ENCODE data around the gene PDZD8. TPM values are rescaled to one million over a fixed set of nuclear protein-coding genes. Genes with fewer than 3 reads are reported as not detected.
A peak's percentile ranks its signal among the peaks of the same experiment; 100 is the strongest.

PDZD8 gene
- total and polyA plus RNA-seq, 2 donors: 4.4 to 9.2 TPM

DNA sequence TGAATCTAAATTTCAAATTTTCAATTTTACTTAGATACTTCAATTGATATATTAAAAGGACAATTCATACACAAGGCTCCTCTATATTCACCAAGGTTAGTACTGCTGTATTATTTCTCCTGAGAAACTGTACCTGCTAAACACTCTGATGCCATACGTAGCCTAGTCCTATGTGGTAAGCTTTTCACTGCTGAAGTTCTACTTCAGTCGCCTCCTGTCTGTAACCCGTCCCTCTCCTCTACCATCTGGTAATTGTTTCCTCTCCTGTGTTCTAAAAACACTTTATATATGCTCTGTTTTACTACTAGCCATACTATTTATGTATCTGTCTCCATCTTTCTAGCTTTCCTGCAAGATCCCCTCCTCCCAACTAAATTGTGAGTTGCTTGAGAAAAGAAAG is 20.2 kb downstream of the PDZD8 start:
- H3K27ac ChIP-seq (ENCODE audit: low read depth in 1 of 2, low read length in 1 of 2): no peak overlapping the region
- H3K4me1 ChIP-seq (ENCODE audit: control insufficient read depth in 2 of 2, insufficient read depth in 2 of 2, low read length in 2 of 2): peaks cover 5% of the 10 kb centered on the region in 2 donors
- WGBS: 85% methylated on average over 3 of the region's 3 CpGs
- no peak for DNase-seq (ENCODE audit: low read depth in 6 of 9, low spot score in 9 of 9)
- H3K36me3 ChIP-seq (ENCODE audit: control insufficient read depth in 2 of 2, insufficient read depth in 2 of 2, low read length in 1 of 2): no peaks in the 10 kb centered on the region
- H3K4me3 ChIP-seq (ENCODE audit: low read length in 2 of 2): no peak overlapping the region
- H3K9me3 ChIP-seq (ENCODE audit: control insufficient read depth in 2 of 2, insufficient read depth in 1 of 2, low read length in 1 of 2): no peaks in the 10 kb centered on the region
- no peaks in the 10 kb centered on the region for H3K27me3 ChIP-seq (ENCODE audit: control insufficient read depth in 2 of 2, insufficient read depth in 1 of 2, low read length in 1 of 2)

DNA sequence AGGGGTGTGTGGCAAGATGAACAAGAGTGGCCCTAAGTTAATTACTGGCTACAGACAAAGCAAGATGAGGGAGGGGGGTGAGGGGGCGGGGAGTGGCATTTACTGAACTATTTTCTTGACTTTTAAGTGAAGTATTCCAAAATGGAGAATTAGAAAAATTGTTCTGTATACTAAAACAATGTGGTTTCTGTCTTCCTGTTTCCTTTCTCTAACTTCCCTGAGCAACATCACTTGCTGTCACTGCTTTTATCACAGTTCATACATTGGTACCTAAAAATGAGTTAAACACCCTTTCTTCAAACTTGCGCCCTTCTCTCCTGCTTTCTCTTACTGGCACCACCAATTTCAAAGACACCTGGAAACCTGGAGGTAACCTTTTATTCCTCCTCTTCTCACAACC is 21.6 kb downstream of the PDZD8 start:
- 56% methylated on average over 2 of the region's 2 CpGs for WGBS
- H3K36me3 ChIP-seq (ENCODE audit: control insufficient read depth in 2 of 2, insufficient read depth in 2 of 2, low read length in 1 of 2): no peaks in the 10 kb centered on the region
- DNase-seq (ENCODE audit: low read depth in 6 of 9, low spot score in 9 of 9): peak in 2 of 9 donors; percentile 14 to 46
- H3K9me3 ChIP-seq (ENCODE audit: control insufficient read depth in 2 of 2, insufficient read depth in 1 of 2, low read length in 1 of 2): no peaks in the 10 kb centered on the region
- no peak overlapping the region for H3K4me3 ChIP-seq (ENCODE audit: low read length in 2 of 2)
- peaks cover 5% of the 10 kb centered on the region in 2 donors for H3K4me1 ChIP-seq (ENCODE audit: control insufficient read depth in 2 of 2, insufficient read depth in 2 of 2, low read length in 2 of 2)
- H3K27me3 ChIP-seq (ENCODE audit: control insufficient read depth in 2 of 2, insufficient read depth in 1 of 2, low read length in 1 of 2): no peaks in the 10 kb centered on the region
- peak overlapping the region in 1 of 2 donors; percentile 49 for H3K27ac ChIP-seq (ENCODE audit: low read depth in 1 of 2, low read length in 1 of 2)

DNA sequence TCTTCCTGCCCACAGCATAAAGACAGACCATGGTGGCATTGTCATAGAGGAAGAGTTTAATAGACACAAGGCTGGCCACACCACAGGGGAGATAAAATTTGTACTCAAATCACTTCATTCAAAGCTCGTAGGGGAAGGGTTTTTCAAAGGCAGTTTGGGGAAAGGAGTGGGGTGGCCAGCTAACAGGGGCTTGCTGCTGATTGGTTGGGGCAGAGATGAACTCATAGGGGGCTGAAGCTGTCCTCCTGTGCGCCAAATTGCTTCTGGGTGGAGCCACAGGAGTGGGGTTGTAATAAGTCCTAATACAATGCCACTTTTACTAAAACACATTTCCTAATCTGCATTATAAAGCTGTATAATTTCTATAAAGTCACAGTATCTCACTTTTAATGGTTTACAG is 22.5 kb downstream of the PDZD8 start:
- DNase-seq (ENCODE audit: low read depth in 6 of 9, low spot score in 9 of 9): no peak
- WGBS: 98% methylated on average over 2 of the region's 2 CpGs
- H3K4me3 ChIP-seq (ENCODE audit: low read length in 2 of 2): no peak overlapping the region
- no peaks in the 10 kb centered on the region for H3K27me3 ChIP-seq (ENCODE audit: control insufficient read depth in 2 of 2, insufficient read depth in 1 of 2, low read length in 1 of 2)
- H3K27ac ChIP-seq (ENCODE audit: low read depth in 1 of 2, low read length in 1 of 2): no peak overlapping the region
- H3K9me3 ChIP-seq (ENCODE audit: control insufficient read depth in 2 of 2, insufficient read depth in 1 of 2, low read length in 1 of 2): no peaks in the 10 kb centered on the region
- no peaks in the 10 kb centered on the region for H3K36me3 ChIP-seq (ENCODE audit: control insufficient read depth in 2 of 2, insufficient read depth in 2 of 2, low read length in 1 of 2)
- peaks cover 5% of the 10 kb centered on the region in 2 donors for H3K4me1 ChIP-seq (ENCODE audit: control insufficient read depth in 2 of 2, insufficient read depth in 2 of 2, low read length in 2 of 2)

DNA sequence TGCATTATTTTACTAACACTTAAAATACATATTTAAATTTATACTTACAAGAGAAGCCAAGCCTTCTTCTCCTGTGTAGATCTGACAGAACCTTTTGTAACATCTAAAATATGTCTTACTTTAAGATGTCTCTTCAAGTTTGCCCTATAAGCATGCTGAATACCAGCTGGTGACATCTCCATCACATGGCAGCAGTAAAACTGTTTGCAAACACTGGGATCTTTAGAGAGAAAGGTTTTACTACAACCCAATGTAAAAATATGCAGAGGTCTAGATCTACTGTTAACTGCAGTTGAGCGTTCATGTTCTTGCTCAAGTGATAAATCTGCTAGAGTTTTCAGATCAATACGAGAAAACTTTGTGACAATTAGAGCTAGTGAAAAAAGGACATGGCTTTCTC is 23.2 kb downstream of the PDZD8 start:
- Histone ChIP-seq H3K4me1 (ENCODE audit: control insufficient read depth in 2 of 2, insufficient read depth in 2 of 2, low read length in 2 of 2) (peaks cover 5% of the 10 kb centered on the region in 2 donors), H3K27ac (ENCODE audit: low read depth in 1 of 2, low read length in 1 of 2) (no peak overlapping the region), H3K36me3 (ENCODE audit: control insufficient read depth in 2 of 2, insufficient read depth in 2 of 2, low read length in 1 of 2) (no peaks in the 10 kb centered on the region), H3K27me3 (ENCODE audit: control insufficient read depth in 2 of 2, insufficient read depth in 1 of 2, low read length in 1 of 2) (no peaks in the 10 kb centered on the region), H3K4me3 (ENCODE audit: low read length in 2 of 2) (no peak overlapping the region), H3K9me3 (ENCODE audit: control insufficient read depth in 2 of 2, insufficient read depth in 1 of 2, low read length in 1 of 2) (no peaks in the 10 kb centered on the region)
- 96% methylated on average over 2 of the region's 2 CpGs for WGBS
- peak in 1 of 9 donors; percentile 28 for DNase-seq (ENCODE audit: low read depth in 6 of 9, low spot score in 9 of 9)

DNA sequence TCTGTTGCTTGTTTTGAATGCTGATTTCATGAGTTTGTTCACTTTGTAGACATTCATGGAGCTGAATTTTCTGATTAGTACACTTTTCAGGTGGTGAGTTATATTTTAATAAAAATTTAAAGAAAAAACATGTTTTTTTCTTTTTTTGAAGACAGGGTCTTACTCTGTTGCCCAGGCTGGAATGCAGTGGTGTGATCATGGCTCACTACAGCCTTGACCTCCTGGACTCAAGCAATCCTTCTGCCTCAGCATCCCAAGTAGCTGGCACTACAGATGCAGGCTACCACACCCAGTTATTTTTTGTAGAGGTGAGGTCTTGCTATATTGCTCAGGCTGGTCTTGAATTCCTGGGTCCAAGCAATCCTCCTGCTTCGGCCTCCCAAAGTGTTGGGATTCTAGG is 23.7 kb downstream of the PDZD8 start:
- no peak overlapping the region for H3K27ac ChIP-seq (ENCODE audit: low read depth in 1 of 2, low read length in 1 of 2)
- H3K27me3 ChIP-seq (ENCODE audit: control insufficient read depth in 2 of 2, insufficient read depth in 1 of 2, low read length in 1 of 2): no peaks in the 10 kb centered on the region
- H3K9me3 ChIP-seq (ENCODE audit: control insufficient read depth in 2 of 2, insufficient read depth in 1 of 2, low read length in 1 of 2): no peaks in the 10 kb centered on the region
- H3K4me1 ChIP-seq (ENCODE audit: control insufficient read depth in 2 of 2, insufficient read depth in 2 of 2, low read length in 2 of 2): peaks cover 5% of the 10 kb centered on the region in 2 donors
- H3K36me3 ChIP-seq (ENCODE audit: control insufficient read depth in 2 of 2, insufficient read depth in 2 of 2, low read length in 1 of 2): no peaks in the 10 kb centered on the region
- WGBS: 97% methylated on average over 1 of the region's 1 CpG
- DNase-seq (ENCODE audit: low read depth in 6 of 9, low spot score in 9 of 9): no peak
- H3K4me3 ChIP-seq (ENCODE audit: low read length in 2 of 2): no peak overlapping the region

- Histone ChIP-seq H3K4me1 (ENCODE audit: control insufficient read depth in 2 of 2, insufficient read depth in 2 of 2, low read length in 2 of 2) (peaks cover 5% of the 10 kb centered on the region in 2 donors), H3K9me3 (ENCODE audit: control insufficient read depth in 2 of 2, insufficient read depth in 1 of 2, low read length in 1 of 2) (no peaks in the 10 kb centered on the region), H3K27me3 (ENCODE audit: control insufficient read depth in 2 of 2, insufficient read depth in 1 of 2, low read length in 1 of 2) (no peaks in the 10 kb centered on the region), H3K36me3 (ENCODE audit: control insufficient read depth in 2 of 2, insufficient read depth in 2 of 2, low read length in 1 of 2) (no peaks in the 10 kb centered on the region), H3K4me3 (ENCODE audit: low read length in 2 of 2) (no peak overlapping the region), H3K27ac (ENCODE audit: low read depth in 1 of 2, low read length in 1 of 2) (no peak overlapping the region)
- no peak for DNase-seq (ENCODE audit: low read depth in 6 of 9, low spot score in 9 of 9)
- WGBS: 93% methylated on average over 3 of the region's 3 CpGs
Observed at GRCh38 chr10:117350909-117351308, 24.3 kb downstream of the PDZD8 start.

DNA sequence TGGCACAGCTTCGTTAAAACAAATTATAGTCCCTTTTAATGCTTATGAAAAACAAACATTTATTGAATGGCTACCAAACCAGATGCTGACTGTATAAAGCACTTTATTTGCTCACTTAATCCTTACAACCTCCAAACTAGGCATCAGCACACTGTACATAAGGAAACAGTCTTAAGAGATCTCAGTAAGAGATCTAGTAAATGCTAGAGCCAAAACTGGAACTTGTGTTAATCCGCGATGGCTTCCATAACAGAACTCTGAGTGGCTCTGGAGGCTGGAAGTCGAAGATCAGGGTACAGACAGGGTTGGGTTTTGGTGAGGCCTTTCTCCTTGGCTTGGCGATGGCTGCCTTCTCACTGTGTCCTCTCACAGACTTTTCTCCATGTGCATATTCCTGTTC is 27.0 kb downstream of the PDZD8 start:
- no peak overlapping the region for H3K27ac ChIP-seq (ENCODE audit: low read depth in 1 of 2, low read length in 1 of 2)
- 87% methylated on average over 5 of the region's 5 CpGs for WGBS
- DNase-seq (ENCODE audit: low read depth in 6 of 9, low spot score in 9 of 9): no peak

DNA sequence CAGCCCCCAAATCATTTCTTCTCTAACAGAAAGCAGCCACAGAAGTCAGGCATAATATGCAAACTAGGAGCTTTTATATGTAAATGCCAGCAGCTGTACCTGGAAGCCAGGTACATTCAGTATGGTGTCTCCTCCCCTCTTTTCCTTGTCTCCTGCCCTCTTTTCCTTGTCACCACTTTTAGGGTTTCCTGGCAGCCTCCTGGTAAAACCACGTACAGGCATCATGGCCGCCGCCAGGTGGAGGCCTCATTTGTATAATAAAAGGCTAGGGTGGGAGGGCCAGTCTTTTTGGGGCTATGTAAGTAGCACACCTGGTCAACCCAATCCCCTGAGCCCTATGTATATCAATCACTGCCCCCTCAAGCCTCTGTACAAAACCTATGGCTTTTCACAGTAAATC is 28.7 kb downstream of the PDZD8 start:
- no peak for DNase-seq (ENCODE audit: low read depth in 6 of 9, low spot score in 9 of 9)
- H3K4me3 ChIP-seq (ENCODE audit: low read length in 2 of 2): no peak overlapping the region
- H3K27me3 ChIP-seq (ENCODE audit: control insufficient read depth in 2 of 2, insufficient read depth in 1 of 2, low read length in 1 of 2): no peaks in the 10 kb centered on the region
- 100% methylated on average over 3 of the region's 3 CpGs for WGBS
- H3K27ac ChIP-seq (ENCODE audit: low read depth in 1 of 2, low read length in 1 of 2): no peak overlapping the region
- H3K36me3 ChIP-seq (ENCODE audit: control insufficient read depth in 2 of 2, insufficient read depth in 2 of 2, low read length in 1 of 2): no peaks in the 10 kb centered on the region
- H3K9me3 ChIP-seq (ENCODE audit: control insufficient read depth in 2 of 2, insufficient read depth in 1 of 2, low read length in 1 of 2): no peaks in the 10 kb centered on the region
- no peaks in the 10 kb centered on the region for H3K4me1 ChIP-seq (ENCODE audit: control insufficient read depth in 2 of 2, insufficient read depth in 2 of 2, low read length in 2 of 2)

More for the DNA sequence above, 27.0 kb downstream of the PDZD8 start:
- H3K4me1 ChIP-seq (ENCODE audit: control insufficient read depth in 2 of 2, insufficient read depth in 2 of 2, low read length in 2 of 2): no peaks in the 10 kb centered on the region
- H3K4me3 ChIP-seq (ENCODE audit: low read length in 2 of 2): no peak overlapping the region
- no peaks in the 10 kb centered on the region for H3K9me3 ChIP-seq (ENCODE audit: control insufficient read depth in 2 of 2, insufficient read depth in 1 of 2, low read length in 1 of 2)
- no peaks in the 10 kb centered on the region for H3K36me3 ChIP-seq (ENCODE audit: control insufficient read depth in 2 of 2, insufficient read depth in 2 of 2, low read length in 1 of 2)
- no peaks in the 10 kb centered on the region for H3K27me3 ChIP-seq (ENCODE audit: control insufficient read depth in 2 of 2, insufficient read depth in 1 of 2, low read length in 1 of 2)

GRCh38 chr10:117345143-117345542 is 30.1 kb downstream of the PDZD8 start:
- Histone ChIP-seq H3K27me3 (ENCODE audit: control insufficient read depth in 2 of 2, insufficient read depth in 1 of 2, low read length in 1 of 2) (no peaks in the 10 kb centered on the region), H3K27ac (ENCODE audit: low read depth in 1 of 2, low read length in 1 of 2) (no peak overlapping the region), H3K36me3 (ENCODE audit: control insufficient read depth in 2 of 2, insufficient read depth in 2 of 2, low read length in 1 of 2) (no peaks in the 10 kb centered on the region), H3K4me1 (ENCODE audit: control insufficient read depth in 2 of 2, insufficient read depth in 2 of 2, low read length in 2 of 2) (no peaks in the 10 kb centered on the region), H3K9me3 (ENCODE audit: control insufficient read depth in 2 of 2, insufficient read depth in 1 of 2, low read length in 1 of 2) (no peaks in the 10 kb centered on the region), H3K4me3 (ENCODE audit: low read length in 2 of 2) (no peak overlapping the region)
- no peak for DNase-seq (ENCODE audit: low read depth in 6 of 9, low spot score in 9 of 9)

DNA sequence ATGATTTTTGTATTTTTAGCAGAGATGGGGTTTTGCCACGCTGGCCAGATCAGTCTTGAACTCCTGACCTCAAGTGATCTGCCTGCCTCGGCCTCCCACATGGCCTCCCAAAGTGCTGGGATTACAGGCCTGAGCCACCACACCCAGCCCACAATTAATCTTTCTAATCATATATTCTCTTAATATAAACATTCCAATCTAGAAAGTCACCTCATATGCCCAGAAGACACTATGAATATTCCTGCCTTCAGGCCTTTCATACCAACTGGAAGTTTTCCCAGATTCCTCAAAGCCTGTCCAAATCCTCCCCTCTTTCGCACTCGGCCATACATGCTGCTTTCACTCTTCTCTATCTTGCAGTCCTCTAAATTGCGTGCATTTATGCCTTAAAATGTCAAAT is 32.6 kb downstream of the PDZD8 start:
- Histone ChIP-seq H3K9me3 (ENCODE audit: control insufficient read depth in 2 of 2, insufficient read depth in 1 of 2, low read length in 1 of 2) (no peaks in the 10 kb centered on the region), H3K27me3 (ENCODE audit: control insufficient read depth in 2 of 2, insufficient read depth in 1 of 2, low read length in 1 of 2) (no peaks in the 10 kb centered on the region), H3K4me3 (ENCODE audit: low read length in 2 of 2) (no peak overlapping the region), H3K27ac (ENCODE audit: low read depth in 1 of 2, low read length in 1 of 2) (no peak overlapping the region), H3K4me1 (ENCODE audit: control insufficient read depth in 2 of 2, insufficient read depth in 2 of 2, low read length in 2 of 2) (no peaks in the 10 kb centered on the region), H3K36me3 (ENCODE audit: control insufficient read depth in 2 of 2, insufficient read depth in 2 of 2, low read length in 1 of 2) (peaks cover 0 to 4% of the 10 kb centered on the region in 2 donors)
- WGBS: 97% methylated on average over 5 of the region's 5 CpGs
- no peak for DNase-seq (ENCODE audit: low read depth in 6 of 9, low spot score in 9 of 9)
